Measurements from ENCODE around the gene CNTN4. TPM values are rescaled to one million over a fixed set of nuclear protein-coding genes. Genes with fewer than 3 reads are reported as not detected.

The CNTN4 gene
- total RNA-seq, 1 experiment from 2014 or later, result 0.12 TPM

- Mint-ChIP-seq H3K4me1 (ENCODE audit: insufficient read depth, unreplicated experiment) (no peaks in the 10 kb centered on the region), H3K9me3 (ENCODE audit: unreplicated experiment) (no peaks in the 10 kb centered on the region), H3K27me3 (ENCODE audit: insufficient read depth, unreplicated experiment) (peaks cover 50% of the 10 kb centered on the region), H3K27ac (ENCODE audit: low read depth, unreplicated experiment) (no peak overlapping the region), H3K36me3 (ENCODE audit: insufficient read depth, unreplicated experiment) (no peaks in the 10 kb centered on the region), H3K4me3 (ENCODE audit: unreplicated experiment) (no peak overlapping the region)
- POLR2A ChIA-PET, result no interaction called here
- CTCF ChIA-PET, result no interaction called here
- no TSS peak for BruUV-seq (replicated peaks)
- intact Hi-C loops (cut with micrococcal nuclease), result no loop called here
- DNase-seq (ENCODE audit: unreplicated experiment), result no peak
- TF ChIP-seq CTCF (IDR thresholded peaks at IDR 0.05; ENCODE audit: unreplicated experiment), result no peak
Measured at GRCh38 chr3:2879587-2879986, 780.9 kb downstream of the CNTN4 start.

GRCh38 chr3:2880218-2880756, 781.6 kb downstream of the CNTN4 start:
- no peak for DNase-seq (ENCODE audit: unreplicated experiment)
- H3K27me3 Mint-ChIP-seq (ENCODE audit: insufficient read depth, unreplicated experiment), result peaks cover 57% of the 10 kb centered on the region
- no peak overlapping the region for H3K4me3 Mint-ChIP-seq (ENCODE audit: unreplicated experiment)
- no peak for TF ChIP-seq CTCF (IDR thresholded peaks at IDR 0.05; ENCODE audit: unreplicated experiment)
- BruUV-seq (replicated peaks), result no TSS peak
- no peaks in the 10 kb centered on the region for H3K36me3 Mint-ChIP-seq (ENCODE audit: insufficient read depth, unreplicated experiment)
- POLR2A ChIA-PET, result no interaction called here
- no peak overlapping the region for H3K27ac Mint-ChIP-seq (ENCODE audit: low read depth, unreplicated experiment)
- no peaks in the 10 kb centered on the region for H3K4me1 Mint-ChIP-seq (ENCODE audit: insufficient read depth, unreplicated experiment)
- intact Hi-C loops (cut with micrococcal nuclease), result no loop called here
- no peaks in the 10 kb centered on the region for H3K9me3 Mint-ChIP-seq (ENCODE audit: unreplicated experiment)
- CTCF ChIA-PET, result interaction anchor here (0.5 kb wide), 1 partner anchor 630 kb away, joined by 4 read pairs; no protein-coding TSS in a partner anchor

GRCh38 chr3:2883283-2883682, 784.6 kb downstream of the CNTN4 start:
- no peak for TF ChIP-seq CTCF (IDR thresholded peaks at IDR 0.05; ENCODE audit: unreplicated experiment)
- Mint-ChIP-seq H3K27me3 (ENCODE audit: insufficient read depth, unreplicated experiment) (peaks cover 79% of the 10 kb centered on the region), H3K9me3 (ENCODE audit: unreplicated experiment) (no peaks in the 10 kb centered on the region), H3K4me3 (ENCODE audit: unreplicated experiment) (no peak overlapping the region), H3K4me1 (ENCODE audit: insufficient read depth, unreplicated experiment) (no peaks in the 10 kb centered on the region), H3K27ac (ENCODE audit: low read depth, unreplicated experiment) (no peak overlapping the region), H3K36me3 (ENCODE audit: insufficient read depth, unreplicated experiment) (no peaks in the 10 kb centered on the region)
- ChIA-PET POLR2A (no interaction called here), CTCF (no interaction called here)
- no TSS peak for BruUV-seq (replicated peaks)
- intact Hi-C loops (cut with micrococcal nuclease), result no loop called here
- no peak for DNase-seq (ENCODE audit: unreplicated experiment)

- intact Hi-C loops (cut with micrococcal nuclease), result no loop called here
- CTCF ChIA-PET, result no interaction called here
- Mint-ChIP-seq H3K4me1 (ENCODE audit: insufficient read depth, unreplicated experiment) (no peaks in the 10 kb centered on the region), H3K27ac (ENCODE audit: low read depth, unreplicated experiment) (no peak overlapping the region), H3K36me3 (ENCODE audit: insufficient read depth, unreplicated experiment) (no peaks in the 10 kb centered on the region), H3K27me3 (ENCODE audit: insufficient read depth, unreplicated experiment) (peaks cover 95% of the 10 kb centered on the region), H3K4me3 (ENCODE audit: unreplicated experiment) (no peak overlapping the region), H3K9me3 (ENCODE audit: unreplicated experiment) (no peaks in the 10 kb centered on the region)
- no peak for DNase-seq (ENCODE audit: unreplicated experiment)
- no TSS peak for BruUV-seq (replicated peaks)
- TF ChIP-seq CTCF (IDR thresholded peaks at IDR 0.05; ENCODE audit: unreplicated experiment), result no peak
- POLR2A ChIA-PET, result no interaction called here
Measured at GRCh38 chr3:2888592-2888991, 789.9 kb downstream of the CNTN4 start.
